ENCODE results near the gene WDR90. TPM values are rescaled to one million over a fixed set of nuclear protein-coding genes. Genes with fewer than 3 reads are reported as not detected.

Gene WDR90
- total and polyA plus RNA-seq, 2 experiments from 2014 or later, result 26.5 to 32.3 TPM

GRCh38 chr16:676565-676902, 27.4 kb downstream of the WDR90 start:
- H3K4me1 ChIP-seq (ENCODE audit: low read depth), result peaks cover 12% of the 10 kb centered on the region
- no peak for TF ChIP-seq CTCF (IDR thresholded peaks at IDR 0.05; ENCODE audit: low read depth, low read length)
- no peaks in the 10 kb centered on the region for H3K9me3 ChIP-seq (ENCODE audit: low read depth)
- no peak overlapping the region for H3K27ac ChIP-seq
- no peak for DNase-seq (ENCODE audit: low read depth in 1 of 2, low spot score in 1 of 2)
- no peaks in the 10 kb centered on the region for H3K27me3 ChIP-seq
- peaks cover 17% of the 10 kb centered on the region for H3K36me3 ChIP-seq
- H3K4me3 ChIP-seq, result no peak overlapping the region

DNA sequence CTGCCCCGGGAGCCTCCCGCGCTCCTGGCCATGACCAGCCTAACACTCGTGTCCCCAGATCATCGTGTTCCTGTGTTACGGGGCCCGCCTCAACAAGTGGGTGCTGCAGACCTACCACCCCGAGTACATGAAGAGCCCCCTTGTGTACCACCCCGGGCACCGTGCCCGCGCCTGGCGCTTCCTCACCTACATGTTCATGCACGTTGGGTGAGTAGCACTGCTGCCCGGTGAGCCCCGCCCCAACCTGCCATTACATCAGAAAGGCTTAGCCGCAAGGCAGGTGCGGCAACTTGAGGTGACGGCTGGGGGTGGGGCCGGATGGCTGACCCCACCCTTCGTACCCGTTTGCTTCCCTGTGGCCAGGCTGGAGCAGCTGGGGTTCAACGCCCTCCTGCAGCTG, 27.7 kb downstream of the WDR90 start:
- no peak overlapping the region for H3K4me3 ChIP-seq
- no peaks in the 10 kb centered on the region for H3K27me3 ChIP-seq
- H3K27ac ChIP-seq, result no peak overlapping the region
- H3K36me3 ChIP-seq, result peaks cover 20% of the 10 kb centered on the region
- TF ChIP-seq CTCF (IDR thresholded peaks at IDR 0.05; ENCODE audit: low read depth, low read length), result no peak
- no peaks in the 10 kb centered on the region for H3K9me3 ChIP-seq (ENCODE audit: low read depth)
- DNase-seq (ENCODE audit: low read depth in 1 of 2, low spot score in 1 of 2), result no peak
- peaks cover 12% of the 10 kb centered on the region for H3K4me1 ChIP-seq (ENCODE audit: low read depth)

DNA sequence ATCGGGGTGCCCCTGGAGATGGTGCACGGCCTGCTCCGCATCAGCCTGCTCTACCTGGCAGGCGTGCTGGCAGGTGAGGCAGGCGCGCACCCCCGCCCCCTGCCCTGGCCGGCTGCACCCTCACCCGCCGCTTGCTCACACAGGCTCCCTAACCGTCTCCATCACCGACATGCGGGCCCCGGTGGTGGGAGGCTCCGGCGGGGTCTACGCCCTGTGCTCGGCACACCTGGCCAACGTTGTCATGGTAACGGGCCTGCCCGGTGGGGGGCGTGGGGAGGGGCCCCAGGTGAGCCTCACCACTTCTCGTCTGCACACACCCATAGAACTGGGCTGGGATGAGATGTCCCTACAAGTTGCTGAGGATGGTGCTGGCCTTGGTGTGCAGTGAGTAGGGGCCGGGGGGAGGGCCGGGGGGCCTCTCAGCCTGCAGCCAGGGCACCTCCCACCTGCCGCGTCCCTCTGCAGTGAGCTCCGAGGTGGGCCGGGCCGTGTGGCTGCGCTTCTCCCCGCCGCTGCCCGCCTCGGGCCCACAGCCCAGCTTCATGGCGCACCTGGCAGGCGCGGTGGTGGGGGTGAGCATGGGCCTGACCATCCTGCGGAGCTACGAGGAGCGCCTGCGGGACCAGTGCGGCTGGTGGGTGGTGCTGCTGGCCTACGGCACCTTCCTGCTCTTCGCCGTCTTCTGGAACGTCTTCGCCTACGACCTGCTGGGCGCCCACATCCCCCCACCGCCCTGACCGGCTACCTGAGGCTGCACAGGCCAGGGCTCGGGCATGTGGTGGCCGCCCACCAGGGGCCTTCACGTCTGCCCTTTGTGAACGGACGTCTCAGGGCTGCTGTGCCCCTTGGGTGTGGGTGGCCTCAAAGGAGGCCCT, 28.4 kb downstream of the WDR90 start:
- no peaks in the 10 kb centered on the region for H3K9me3 ChIP-seq (ENCODE audit: low read depth)
- no peak for DNase-seq (ENCODE audit: low read depth in 1 of 2, low spot score in 1 of 2)
- peaks cover 12% of the 10 kb centered on the region for H3K4me1 ChIP-seq (ENCODE audit: low read depth)
- no peak for TF ChIP-seq CTCF (IDR thresholded peaks at IDR 0.05; ENCODE audit: low read depth, low read length)
- no peak overlapping the region for H3K27ac ChIP-seq
- no peak overlapping the region for H3K4me3 ChIP-seq
- H3K27me3 ChIP-seq, result no peaks in the 10 kb centered on the region
- H3K36me3 ChIP-seq, result peaks cover 20% of the 10 kb centered on the region

- Histone ChIP-seq H3K4me1 (ENCODE audit: low read depth) (peaks cover 12% of the 10 kb centered on the region), H3K27me3 (no peaks in the 10 kb centered on the region), H3K27ac (peak overlapping the region; percentile 92), H3K36me3 (peaks cover 21% of the 10 kb centered on the region), H3K9me3 (ENCODE audit: low read depth) (no peaks in the 10 kb centered on the region), H3K4me3 (no peak overlapping the region)
- no peak for TF ChIP-seq CTCF (IDR thresholded peaks at IDR 0.05; ENCODE audit: low read depth, low read length)
- DNase-seq (ENCODE audit: low read depth in 1 of 2, low spot score in 1 of 2), result no peak
These were observed 29.2 kb downstream of the WDR90 start for GRCh38 chr16:678209-678857.

DNA sequence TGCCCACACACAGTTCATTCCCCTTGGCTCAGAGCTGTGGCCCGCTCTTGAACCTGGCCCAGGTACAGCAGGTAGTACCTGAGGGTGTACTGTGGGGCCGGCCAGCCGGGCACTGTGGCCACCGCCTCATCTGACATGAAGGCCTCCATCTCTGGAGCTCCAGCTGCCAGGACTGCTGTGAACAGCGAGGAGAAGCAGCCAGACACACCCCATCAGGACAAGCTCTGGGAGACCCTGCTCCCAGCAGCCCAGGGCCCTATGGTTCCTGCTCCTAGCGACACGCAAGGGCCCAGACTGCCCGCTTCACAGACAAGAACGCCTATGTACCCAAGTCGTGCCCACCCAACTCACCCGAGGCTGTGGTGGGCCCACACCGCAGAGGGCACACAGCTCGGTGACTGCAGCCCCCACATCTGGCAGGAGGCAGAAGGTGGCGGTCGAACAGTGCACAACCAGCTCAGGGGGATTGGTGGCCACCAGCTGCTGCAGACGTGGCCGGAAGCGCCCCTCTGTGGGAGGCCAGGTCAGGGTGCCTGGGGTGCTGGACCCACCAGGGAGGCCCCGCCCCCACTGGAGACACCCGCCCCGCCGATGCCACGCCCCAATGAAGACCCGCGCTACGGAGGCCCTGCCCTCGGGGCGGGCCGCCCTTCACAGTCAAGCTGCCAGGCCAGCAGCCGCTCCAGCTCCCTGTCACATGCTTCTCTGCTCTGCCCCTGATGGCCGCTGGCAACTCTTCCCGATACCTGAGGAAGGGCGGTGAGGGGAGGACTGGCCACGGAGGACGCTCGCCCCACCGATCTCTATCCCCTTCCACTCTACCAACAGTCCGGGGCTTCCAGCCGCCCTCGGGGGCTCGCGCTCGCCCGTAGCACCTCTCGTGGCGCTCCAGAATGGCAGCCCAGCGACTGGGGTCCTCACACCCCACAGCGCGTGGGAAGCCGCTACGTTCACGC, 30.0 kb downstream of the WDR90 start:
- H3K27ac ChIP-seq, result peak overlapping the region; percentile 92
- peak; percentile 66 to 88 for DNase-seq (ENCODE audit: low read depth in 1 of 2, low spot score in 1 of 2)
- H3K4me1 ChIP-seq (ENCODE audit: low read depth), result peaks cover 12% of the 10 kb centered on the region
- peaks cover 21% of the 10 kb centered on the region for H3K36me3 ChIP-seq
- H3K27me3 ChIP-seq, result no peaks in the 10 kb centered on the region
- TF ChIP-seq CTCF (IDR thresholded peaks at IDR 0.05; ENCODE audit: low read depth, low read length), result no peak
- peak overlapping the region; percentile 44 for H3K4me3 ChIP-seq
- H3K9me3 ChIP-seq (ENCODE audit: low read depth), result no peaks in the 10 kb centered on the region

All from cardiac muscle cell (in vitro differentiated cells and primary cell).